T follicular helper cell (primary cell): Measurements from ENCODE around the gene L1CAM.

Experiments
- DNase-seq: peaks from one replicate; pipeline ENCODE4 v3.0.0-alpha.2; 2020; ENCODE audit warnings: low read depth

Gene L1CAM

DNA sequence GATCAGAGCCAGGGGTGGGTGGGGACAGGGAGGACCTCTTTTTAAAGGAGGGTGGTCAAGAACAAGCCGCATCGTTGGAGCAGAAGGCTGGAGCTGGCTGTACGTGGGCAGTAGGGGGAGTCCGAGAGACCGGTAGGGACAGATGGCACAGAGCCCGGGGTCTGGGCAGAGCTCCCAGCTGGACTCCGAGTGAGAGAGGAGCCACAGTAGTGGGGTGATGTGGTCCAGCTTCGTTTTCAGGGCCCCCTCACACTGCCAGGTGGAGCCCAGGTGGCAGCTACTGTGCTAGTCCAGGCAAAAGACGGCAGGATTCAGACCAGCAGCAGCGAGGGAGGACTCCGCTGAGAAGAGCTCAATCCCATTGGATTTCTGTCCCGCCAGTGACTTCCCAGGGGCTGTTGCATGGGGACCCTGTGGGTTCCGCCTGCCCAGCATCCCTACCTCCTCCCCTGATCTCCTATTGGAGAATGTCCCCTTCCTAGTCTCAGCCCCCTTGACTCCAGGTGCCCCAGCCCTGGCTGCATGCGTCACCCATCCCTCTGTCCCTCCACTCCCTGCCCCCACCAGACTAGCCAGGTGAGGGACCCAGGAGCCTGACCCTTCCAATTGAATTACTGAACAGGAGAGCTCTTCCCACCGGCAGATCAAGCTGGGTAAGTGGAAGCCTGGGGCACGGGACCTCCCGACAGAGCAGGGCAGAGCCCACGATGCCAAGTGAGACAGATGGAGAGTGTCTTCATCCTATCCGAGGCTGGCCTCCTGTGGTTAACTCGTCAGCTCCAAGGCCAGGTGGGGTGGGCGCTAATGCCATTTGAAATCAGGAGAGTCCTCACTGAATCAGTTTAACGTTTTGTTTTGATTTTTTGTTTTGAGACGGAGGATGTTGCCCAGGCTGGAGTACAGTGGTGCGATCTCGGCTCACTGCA, 37.2 kb upstream of the L1CAM start:
- no peak for DNase-seq

DNA sequence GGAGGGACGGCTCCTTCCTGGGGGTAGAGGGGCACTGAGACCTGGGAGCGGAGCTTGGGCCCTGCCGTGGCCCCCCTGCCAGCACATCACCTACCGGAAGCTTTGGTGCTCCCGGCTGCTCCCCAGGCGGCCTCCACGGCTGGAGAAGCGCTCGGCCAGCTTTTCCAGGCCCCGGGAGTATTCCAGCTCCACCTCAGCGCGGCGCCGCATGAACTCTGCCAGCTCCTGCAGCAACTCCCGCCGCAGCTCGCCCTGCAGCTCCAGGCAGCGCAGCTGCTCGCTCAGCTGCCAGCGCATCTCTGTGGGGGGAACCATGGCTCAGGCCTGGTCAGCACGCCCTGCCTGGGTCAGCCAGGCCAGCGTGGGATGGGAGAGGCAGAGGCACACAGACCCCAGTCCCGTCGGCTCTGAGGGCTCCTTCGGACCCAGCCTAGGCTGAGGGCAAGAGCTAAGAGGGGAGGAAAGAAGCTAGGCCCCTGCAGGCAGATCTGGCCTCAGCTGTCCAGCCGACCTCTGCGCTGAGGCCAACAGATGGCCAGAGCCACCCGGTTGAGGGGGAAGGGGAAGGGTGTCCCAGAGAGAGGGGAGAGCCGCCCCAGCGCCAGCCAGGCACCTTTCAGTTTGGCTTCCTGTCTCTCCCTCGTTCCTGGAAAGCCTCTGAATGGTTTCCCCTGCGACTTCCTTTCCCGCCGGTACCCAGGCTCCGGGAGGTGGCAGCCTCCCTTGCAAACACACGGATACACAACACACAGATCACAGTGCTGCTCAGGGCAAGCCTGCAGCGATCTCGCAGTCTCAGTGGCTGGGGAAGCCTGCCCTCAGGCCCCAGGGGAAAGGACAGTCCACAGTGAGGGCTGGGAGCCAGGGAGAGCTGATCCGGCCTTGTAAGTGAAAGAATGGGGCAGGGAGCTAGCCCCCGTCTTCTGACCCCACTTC, 35.8 kb upstream of the L1CAM start:
- DNase-seq, result no peak

DNA sequence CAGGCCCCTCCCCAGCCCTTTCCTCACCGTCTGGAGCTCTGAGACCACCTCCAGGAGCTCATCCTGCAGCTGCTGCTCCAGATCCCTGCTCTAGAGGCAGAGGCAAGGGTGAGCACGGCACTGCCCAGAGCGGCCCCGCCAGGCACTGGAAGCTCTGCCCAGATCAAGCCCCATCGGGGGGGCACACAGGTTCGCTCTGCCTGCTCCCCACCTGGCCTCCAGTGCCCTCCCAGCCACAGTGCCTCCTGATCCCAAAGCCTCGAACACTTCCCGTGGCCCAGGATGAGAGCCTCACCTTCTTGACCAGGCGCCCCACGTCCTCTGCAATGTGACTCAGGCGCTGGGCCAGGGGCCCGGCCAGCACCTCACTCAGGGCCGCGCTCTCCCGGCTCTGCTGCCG, 35.1 kb upstream of the L1CAM start:
- DNase-seq, result no peak

DNA sequence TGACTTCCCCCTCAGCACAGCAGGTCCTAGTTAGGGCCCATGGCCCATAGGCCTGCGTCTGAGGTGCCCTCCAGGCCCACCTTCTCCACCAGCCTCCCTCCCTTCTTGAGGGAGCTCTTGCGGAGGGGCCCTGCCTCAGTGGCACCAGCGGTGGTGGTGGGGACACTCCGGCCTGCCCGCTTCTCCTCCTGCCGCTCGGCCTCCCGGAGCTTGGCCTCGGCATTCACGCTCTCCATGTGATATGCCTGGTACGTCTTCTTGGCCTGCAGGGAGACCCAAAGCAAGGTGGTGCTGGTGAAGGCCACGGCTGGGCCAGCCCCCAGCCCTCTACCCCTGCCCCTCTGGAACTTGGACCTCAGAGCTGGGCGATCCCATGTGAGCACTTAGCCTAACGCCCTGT, 34.6 kb upstream of the L1CAM start:
- DNase-seq, result no peak

DNA sequence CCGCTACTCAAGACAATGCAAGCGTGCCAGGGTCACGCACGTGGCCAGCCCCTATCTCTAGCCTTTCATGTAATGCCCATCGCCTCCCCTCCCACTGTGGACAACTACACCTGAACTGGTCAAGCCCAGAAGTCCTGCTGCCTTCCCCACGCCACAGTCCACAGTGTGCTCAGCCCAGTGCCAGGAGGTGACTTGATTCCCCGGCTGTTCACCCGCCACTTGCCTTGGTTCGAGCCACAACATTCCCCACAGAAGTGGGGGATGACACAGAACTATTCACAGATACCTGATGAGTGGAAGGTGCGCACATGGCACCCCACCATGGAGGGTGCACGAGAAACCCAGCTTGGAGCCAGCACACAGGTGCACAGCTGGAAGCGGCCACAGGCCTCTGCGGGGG, 33.3 kb upstream of the L1CAM start:
- DNase-seq, result no peak

GRCh38 chrX:153917869-153918268, 31.9 kb upstream of the L1CAM start:
- DNase-seq, result no peak

- no peak for DNase-seq
Observed at GRCh38 chrX:153913701-153914100, 27.7 kb upstream of the L1CAM start.

GRCh38 chrX:153913211-153913610, 27.2 kb upstream of the L1CAM start:
- no peak for DNase-seq

DNA sequence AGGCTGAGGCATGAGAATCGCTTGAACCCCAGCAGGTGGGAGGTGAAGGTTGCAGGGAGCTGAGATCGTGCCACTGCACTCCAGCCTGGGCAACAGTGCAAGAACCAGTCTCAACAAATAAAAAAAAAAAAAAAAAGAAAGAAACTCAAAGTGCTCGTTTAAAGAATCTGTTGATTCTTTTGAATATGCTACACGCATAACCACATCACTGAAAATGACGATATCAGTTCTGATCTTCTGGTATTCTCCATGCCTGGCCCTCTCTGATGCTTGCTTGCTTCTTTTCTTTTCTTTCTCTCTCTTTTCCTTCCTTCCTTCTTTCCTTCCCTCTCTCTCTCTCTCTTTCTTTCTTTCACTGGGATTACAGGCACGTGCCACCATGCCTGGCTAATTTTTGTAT, 25.8 kb upstream of the L1CAM start:
- DNase-seq, result no peak

GRCh38 chrX:153910446-153910845, 24.5 kb upstream of the L1CAM start:
- DNase-seq, result no peak

- DNase-seq, result no peak
Observed at GRCh38 chrX:153909980-153910360, 24.0 kb upstream of the L1CAM start.

GRCh38 chrX:153909024-153909979, 23.3 kb upstream of the L1CAM start:
- no peak for DNase-seq

DNA sequence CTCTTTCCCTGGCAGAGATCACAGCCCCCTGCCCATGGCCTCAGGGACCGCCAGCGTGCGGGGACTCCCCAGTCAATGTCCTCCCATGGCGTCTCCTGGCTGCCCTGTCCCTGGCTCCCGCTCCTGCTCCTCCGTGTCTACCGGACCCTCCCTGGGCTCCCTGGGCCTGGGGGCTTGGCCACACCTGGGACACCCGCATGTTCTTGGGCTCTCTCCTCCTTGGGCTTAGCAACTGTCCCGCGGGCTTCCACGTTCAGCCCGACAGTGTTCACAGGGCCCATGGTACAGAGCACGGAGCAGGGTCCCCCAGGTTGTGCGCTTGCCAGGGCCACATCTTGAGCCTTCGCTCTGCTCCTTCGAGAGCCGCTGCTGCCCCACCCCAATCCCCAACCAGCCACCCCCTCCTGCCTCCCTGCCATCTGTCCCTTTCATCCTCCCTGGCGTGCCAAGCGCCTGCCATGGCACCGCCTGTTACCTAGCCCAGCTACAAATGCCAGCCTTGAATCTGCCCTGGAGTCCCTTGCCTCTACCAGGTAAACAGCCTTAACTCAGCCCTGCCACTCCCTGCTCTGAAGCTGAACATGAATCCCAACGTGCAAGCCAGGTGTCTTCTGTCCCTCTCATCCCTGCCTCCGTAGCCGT, 22.4 kb upstream of the L1CAM start:
- no peak for DNase-seq

DNA sequence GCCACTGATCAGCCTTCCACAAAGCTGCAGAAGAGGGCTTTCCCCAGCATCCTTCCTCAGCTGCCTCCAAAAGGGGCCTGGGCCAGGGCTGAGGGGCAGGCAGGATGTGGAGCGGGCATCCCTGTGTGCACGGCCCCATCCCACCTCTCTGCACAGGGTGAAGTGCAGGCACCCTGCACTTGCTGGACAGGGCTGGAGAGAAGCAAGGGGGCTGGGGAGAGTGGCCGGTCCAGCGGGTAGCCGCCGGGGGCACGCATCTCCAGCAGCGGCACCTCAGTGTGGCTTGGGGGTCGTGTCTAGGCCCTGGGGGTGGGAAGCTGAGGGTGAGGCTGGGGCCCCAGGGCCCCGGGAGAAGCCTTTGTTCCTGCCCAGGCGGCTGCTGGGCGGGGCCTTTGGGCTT, 21.5 kb upstream of the L1CAM start:
- no peak for DNase-seq

DNA sequence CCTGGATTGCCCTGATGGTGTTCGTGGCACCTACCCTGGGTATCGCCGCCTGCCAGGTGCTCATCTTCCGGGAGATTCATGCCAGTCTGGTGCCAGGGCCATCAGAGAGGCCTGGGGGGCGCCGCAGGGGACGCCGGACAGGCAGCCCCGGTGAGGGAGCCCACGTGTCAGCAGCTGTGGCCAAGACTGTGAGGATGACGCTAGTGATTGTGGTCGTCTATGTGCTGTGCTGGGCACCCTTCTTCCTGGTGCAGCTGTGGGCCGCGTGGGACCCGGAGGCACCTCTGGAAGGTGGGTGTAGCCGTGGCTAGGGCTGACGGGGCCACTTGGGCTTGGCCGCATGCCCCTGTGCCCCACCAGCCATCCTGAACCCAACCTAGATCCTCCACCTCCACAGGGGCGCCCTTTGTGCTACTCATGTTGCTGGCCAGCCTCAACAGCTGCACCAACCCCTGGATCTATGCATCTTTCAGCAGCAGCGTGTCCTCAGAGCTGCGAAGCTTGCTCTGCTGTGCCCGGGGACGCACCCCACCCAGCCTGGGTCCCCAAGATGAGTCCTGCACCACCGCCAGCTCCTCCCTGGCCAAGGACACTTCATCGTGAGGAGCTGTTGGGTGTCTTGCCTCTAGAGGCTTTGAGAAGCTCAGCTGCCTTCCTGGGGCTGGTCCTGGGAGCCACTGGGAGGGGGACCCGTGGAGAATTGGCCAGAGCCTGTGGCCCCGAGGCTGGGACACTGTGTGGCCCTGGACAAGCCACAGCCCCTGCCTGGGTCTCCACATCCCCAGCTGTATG, 20.3 kb upstream of the L1CAM start:
- DNase-seq, result no peak

DNA sequence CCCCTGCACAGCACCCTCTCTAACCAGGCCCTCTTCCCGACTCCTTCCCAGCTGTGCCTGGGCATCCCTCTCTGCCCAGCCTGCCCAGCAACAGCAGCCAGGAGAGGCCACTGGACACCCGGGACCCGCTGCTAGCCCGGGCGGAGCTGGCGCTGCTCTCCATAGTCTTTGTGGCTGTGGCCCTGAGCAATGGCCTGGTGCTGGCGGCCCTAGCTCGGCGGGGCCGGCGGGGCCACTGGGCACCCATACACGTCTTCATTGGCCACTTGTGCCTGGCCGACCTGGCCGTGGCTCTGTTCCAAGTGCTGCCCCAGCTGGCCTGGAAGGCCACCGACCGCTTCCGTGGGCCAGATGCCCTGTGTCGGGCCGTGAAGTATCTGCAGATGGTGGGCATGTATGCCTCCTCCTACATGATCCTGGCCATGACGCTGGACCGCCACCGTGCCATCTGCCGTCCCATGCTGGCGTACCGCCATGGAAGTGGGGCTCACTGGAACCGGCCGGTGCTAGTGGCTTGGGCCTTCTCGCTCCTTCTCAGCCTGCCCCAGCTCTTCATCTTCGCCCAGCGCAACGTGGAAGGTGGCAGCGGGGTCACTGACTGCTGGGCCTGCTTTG, 19.6 kb upstream of the L1CAM start:
- no peak for DNase-seq

DNA sequence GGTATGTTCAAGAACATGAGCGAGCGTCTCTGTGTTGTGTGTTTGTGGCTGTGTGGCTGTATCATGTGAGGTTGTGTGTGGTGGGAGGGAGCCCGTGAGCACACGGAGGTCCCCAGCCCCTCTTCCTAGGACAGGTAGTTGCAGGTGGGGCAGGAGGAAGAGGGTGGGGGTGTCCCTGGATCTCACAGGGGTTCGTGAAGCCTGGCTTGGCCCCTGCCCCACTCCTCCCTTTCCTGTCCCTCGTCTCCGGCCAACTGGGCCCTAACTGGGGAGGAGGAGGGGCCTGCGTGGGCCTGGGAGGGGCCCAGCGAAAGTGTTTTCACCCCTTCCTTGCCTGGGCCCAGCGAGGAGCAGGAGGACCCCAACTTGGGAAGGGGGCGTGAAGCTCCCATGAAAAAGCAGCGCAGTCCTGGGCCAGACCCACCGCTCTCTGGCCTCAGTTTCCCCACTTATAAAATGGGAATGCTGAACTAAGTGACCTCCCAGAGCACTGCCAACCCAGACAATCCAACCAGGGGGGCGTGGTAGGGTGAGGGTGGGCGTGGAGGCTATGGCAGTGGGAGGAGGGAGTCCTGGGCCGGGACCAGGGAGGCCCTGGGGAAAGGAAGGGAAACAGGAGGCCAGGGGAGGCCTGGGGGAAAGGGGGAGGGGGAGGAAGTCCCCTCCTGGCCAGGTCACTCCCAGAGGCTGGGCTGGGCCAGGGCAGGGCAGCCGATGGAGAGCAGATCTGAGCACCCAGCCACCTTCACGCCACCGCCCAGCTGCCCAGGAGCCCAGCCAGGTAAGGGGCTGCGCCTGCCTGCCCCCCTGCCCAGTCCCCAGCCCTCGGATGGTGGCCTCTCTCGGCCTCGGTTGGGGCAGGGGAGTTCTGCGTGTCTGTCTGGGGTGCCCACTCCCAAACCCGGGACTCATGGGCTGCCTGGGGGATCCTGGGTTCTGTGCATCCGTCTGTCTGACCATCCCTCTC, 18.3 kb upstream of the L1CAM start, which contains the start of gene AVPR2:
AVPR2 (plus strand) TSS at position 683 of the 967 bp plus-strand sequence. CDS start 473 bp downstream, outside the sequence.
- no peak for DNase-seq

DNA sequence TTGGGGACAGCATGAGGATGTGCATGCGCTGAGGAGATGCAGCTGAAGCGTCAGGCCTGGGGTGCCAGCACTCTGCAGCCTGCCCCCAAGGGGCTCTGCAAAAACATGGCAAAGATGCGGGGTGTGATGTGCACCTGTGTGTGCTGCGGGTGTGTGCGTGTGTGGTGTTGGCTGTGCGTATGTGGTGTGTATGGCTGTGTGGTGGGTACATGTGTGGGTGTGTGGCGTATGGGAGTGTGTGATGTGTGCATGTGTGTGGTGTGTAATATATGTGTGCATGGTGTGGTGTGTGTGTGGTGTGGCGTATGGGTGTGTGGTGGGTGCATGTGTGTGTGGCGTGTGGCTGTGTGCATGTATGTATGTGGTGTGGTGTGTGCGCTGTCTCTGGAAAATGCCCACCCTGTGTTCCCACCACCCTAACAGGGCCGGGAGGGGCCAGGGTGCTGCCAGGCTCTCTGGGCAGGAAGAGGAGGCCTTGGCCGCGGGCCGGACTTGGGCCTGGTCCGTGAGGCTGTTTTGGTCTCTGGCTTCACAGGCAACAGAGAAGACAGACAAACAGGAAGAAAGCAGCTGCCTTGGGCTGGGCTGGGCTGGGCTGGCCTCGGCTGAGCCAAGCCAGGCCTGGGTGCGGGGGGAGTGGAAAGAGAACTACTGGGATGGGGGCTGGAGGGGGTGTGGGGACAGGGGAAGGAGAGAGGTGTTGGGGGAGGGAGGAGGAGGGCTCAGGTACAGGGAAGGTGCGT, 17.4 kb upstream of the L1CAM start:
- no peak for DNase-seq
